SU-DHL-6 (cell line): ENCODE measurements around the gene MYOT.

Source experiments
- EZH2phosphoT487 ChIP-seq: fragments of 200-600 bp; sonication (generic), shearing (Covaris generic); conservative IDR thresholded peaks from 2 replicates; pipeline ENCODE4 v1.6.1; 2018; ENCODE audit warnings: mild to moderate bottlenecking, antibody characterized with exemption, low read length, moderate library complexity, mixed read lengths
- TF ChIP-seq, protein P1 (sequence below): fragments of 200-600 bp; sonication (generic); IDR thresholded peaks from one replicate; pipeline ENCODE4 v1.5.1; 2017; ENCODE audit warnings: antibody characterized with exemption, mild to moderate bottlenecking, low read length, moderate library complexity; ENCODE audit not compliant: insufficient read depth, poor library complexity, severe bottlenecking

DNA sequence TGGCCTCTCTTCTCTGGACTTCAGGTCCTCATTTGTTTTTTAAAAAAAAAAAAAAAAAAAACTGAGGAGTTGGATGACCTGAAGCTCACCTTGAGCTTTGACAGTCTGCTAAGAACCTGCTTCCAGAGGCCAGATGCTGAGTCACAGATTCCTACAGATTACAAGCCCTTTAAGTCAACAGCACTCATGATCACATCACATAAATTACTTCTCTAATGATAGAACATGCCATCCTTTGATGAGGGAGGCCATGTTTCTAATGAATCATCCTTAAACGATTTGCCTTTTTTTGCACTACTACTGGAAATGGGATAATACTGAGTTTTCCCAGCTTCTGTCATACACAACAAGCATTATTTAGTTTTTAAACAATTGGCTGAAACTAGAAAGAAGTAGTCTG, 34.2 kb upstream of the MYOT start:
- TF ChIP-seq, protein P1, sequence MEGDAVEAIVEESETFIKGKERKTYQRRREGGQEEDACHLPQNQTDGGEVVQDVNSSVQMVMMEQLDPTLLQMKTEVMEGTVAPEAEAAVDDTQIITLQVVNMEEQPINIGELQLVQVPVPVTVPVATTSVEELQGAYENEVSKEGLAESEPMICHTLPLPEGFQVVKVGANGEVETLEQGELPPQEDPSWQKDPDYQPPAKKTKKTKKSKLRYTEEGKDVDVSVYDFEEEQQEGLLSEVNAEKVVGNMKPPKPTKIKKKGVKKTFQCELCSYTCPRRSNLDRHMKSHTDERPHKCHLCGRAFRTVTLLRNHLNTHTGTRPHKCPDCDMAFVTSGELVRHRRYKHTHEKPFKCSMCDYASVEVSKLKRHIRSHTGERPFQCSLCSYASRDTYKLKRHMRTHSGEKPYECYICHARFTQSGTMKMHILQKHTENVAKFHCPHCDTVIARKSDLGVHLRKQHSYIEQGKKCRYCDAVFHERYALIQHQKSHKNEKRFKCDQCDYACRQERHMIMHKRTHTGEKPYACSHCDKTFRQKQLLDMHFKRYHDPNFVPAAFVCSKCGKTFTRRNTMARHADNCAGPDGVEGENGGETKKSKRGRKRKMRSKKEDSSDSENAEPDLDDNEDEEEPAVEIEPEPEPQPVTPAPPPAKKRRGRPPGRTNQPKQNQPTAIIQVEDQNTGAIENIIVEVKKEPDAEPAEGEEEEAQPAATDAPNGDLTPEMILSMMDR: no peak
- no peak for TF ChIP-seq EZH2phosphoT487
